ENCODE data around the gene TMEM252.

TMEM252 gene, protein sequence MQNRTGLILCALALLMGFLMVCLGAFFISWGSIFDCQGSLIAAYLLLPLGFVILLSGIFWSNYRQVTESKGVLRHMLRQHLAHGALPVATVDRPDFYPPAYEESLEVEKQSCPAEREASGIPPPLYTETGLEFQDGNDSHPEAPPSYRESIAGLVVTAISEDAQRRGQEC

DNA sequence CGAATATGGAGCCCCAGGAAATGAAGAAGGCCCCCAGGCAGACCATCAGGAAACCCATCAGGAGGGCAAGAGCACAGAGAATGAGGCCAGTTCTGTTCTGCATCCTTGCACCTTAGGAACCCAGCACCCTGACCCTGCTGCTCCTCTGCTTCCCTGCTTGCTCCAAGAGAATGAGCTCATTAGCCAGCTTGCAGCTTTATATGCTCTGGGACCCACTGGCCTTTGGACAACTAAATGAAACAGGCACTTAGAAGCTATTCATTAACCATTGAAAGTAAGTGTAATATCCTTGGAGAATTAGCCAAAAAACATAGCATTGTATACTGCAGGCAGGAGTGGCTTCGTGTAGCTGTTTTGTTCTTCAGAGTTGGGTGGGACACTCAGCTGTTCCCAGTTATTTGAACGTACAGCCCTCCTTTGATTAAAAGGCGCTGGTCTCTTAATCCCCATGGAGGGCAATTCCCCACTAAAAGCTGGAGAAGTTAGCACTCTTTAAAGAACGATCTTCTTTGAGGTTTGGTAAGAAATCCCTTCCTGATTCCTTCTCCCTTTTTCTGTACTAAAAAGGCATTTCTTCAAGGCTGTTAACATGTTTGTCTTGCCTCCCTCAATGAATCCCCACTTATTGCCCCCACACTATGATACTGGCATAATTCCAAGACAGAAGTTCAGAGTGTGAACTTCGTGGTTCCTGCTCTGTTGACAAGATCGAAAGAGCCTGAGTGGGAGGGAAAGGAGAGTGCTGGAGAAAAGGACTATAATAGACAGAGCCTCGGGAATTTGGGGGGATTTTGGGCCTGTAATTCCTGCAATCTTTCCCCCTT, at the start of gene TMEM252:
Gene TMEM252 (minus strand): TSS at position 172 of the 824 bp plus-strand sequence. CDS start 69 bp downstream, at position 103.
- DNase-seq (ENCODE audit: extremely low read depth in 1 of 2, low read depth in 1 of 2): no peak

DNA sequence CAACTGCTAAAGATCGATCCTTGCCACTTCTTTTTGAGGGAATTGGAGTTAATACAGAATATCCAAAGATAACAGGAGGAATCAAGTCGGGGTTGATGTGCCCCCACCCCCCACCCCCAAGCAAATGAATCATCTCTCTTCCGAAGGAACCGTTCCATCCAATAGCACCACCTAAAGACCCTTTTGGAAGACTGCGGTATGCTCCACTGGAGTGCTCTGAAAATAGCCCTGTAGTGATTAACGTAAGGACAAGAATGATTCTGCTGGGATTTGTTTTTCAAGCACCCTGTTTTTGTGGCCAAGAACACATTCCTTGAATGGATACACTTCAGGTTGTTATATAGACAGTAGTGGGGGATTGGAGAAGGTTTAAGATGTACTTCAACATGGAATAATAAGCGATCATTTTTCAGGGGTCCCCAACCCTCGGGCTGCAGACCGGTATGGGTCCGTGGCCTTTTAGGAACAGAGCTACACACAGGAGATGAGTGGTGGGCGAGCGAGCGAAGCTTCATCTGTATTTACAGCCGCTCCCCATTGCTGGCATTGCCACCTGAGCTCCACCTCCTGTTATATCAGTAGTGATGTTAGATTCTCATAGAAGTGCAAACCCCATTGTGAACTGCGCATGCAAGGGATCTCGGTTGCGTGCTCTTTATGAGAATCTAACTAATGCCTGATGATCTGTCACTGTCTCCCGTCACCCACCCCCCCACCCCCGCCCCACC, 44.5 kb upstream of the TMEM252 start:
- DNase-seq (ENCODE audit: extremely low read depth in 1 of 2, low read depth in 1 of 2): no peak

DNA sequence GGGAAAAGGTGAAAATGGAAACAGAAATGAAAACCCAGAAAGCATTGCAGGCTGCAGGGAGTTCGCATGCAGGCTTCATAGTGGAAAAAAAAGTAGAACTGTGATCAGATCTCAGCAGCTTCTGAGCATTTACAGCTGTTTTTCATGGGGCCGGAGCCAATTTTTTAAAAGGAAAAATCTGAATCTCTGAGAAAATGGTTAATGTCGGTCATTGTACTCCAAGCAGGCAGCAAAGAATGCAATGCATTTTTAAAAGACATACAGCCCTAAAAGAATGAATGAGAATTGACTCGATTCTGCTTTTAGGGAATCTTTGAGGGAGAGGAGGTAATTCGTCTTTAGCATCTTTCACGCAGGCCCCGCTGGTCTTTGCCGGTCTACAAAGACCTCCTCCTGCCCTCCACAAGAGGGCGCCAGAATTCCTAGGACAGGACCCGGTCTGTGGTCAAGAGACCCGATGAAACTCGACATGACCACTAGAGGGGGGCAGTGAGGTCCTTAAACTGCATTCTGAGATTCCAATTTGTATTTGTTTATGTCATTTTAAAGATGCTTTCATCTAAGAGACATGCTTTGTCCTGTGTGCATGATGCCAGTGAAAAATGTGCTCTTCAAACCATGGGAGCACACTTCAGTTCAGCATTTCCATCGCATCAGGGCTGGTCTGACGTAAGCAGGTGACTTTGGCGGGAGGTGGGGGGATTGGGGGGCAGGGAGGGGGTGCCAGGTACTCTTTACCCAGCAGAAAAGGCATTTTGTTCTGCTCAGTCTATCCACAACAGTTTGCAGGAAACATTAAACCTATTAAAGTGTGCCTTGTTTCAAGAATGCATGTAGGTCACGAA, 43.7 kb upstream of the TMEM252 start:
- DNase-seq (ENCODE audit: extremely low read depth in 1 of 2, low read depth in 1 of 2): peak; percentile 43 to 61

DNA sequence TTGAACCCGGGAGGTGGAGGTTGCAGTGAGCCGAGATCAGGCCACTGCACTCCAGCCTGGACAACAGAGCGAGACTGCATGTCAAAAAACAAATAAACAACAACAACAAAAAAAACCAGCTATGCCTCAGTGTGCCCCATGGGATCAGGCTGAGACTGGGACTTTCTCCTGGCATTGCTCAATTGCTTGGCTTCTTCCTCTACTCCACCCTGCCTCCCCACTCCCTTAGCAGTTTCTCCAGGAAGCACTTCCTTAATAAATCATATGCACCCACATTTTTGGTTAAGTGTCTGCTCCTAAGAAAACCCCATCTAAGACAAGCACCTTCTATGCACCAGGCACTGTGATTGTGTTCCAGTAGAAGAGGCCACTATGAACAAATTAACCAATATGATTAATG, 41.0 kb upstream of the TMEM252 start:
- DNase-seq (ENCODE audit: extremely low read depth in 1 of 2, low read depth in 1 of 2): no peak

DNA sequence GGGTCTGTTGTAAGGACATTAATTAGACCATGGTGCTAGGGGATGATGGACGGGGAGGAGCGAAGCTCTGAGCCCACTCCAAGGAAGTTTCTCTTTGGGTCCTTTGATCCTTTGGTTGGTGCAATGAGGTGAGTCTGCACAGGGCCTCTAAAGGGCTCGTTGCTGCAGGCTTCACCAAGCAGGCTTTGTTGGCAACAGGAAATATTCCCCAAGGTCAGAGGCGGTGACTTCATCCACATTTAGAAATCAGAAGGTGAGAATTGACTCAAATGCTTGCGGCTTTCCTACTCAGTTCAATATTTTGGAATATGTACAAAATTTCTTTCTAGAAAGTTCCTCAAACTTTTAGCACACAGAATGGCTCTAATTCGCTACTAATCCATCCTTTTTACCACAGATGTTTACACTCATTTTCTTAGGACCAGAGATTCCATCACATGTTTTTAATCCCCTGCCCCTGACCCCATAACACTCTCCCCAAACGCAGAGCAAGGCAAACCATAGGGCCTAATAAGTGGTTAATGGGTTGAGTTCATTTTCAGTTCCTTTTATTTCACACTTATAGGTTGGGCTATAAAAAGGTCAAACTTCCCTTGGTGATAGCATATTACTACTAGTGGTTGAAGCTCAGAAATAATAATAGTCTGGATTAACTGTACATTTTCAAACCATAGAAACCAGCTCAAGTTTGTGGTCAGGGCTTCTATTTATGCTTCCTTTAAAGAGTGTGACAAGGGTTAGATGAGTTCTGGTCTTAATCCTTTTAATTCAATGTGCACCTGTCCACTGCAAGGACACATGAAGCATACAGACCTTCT, 37.3 kb upstream of the TMEM252 start:
- no peak for DNase-seq (ENCODE audit: extremely low read depth in 1 of 2, low read depth in 1 of 2)

DNA sequence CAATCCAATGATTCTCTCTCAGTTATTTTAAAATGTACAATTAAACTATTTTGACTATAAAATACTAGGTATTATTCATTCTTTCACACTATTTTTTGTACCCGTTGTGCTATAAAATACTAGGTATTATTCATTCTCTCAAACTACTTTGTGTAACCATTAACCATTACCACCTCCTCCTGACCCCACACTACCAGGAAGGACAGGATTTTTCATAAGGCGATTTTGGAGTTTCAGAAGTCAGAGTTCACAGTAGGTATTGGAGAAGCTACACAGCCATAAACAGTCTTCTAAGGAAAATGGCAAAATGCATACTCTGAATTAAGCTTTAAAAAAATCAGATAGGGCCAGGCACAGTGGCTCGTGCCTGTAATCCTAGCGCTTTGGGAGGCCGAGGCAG, 35.1 kb upstream of the TMEM252 start:
- no peak for DNase-seq (ENCODE audit: extremely low read depth in 1 of 2, low read depth in 1 of 2)

DNA sequence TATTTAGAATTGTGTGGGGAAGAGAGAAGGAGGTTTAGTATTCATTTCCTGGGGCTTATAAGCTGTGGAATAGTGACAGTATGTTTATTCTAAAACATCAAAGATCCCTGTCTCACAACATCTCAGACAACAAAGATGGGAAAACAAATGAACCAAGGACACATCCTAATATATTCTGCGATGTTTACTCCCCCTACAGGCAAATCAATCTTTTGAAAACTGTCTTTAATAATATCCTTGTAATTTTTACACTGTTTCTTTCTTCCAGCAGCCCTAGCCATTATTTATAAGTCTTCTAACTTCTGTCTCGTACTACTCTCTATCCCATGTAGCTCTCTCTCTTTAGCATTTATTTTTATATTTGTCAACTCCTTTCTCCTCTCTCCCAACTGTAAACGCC, 33.5 kb upstream of the TMEM252 start:
- no peak for DNase-seq (ENCODE audit: extremely low read depth in 1 of 2, low read depth in 1 of 2)

DNA sequence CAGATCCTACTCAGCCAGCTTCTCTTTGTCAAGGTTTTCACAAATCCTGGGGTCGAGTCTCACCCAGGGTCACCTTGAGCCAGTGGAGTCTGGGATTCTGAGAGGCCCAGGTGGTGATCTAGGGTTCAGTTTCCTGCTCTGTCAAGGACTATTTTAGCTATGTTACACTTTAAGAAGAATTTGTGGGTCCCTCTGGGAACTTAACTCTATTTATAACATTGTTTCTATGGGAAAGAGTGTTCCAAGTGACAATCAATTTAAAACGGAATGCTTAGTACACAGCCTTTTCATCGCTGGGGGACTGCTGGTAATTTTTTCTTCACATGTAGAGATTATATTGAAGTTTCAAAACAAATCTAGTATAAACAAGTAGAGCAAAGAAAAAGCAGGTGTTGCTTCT, 26.9 kb upstream of the TMEM252 start:
- DNase-seq (ENCODE audit: extremely low read depth in 1 of 2, low read depth in 1 of 2): no peak

DNA sequence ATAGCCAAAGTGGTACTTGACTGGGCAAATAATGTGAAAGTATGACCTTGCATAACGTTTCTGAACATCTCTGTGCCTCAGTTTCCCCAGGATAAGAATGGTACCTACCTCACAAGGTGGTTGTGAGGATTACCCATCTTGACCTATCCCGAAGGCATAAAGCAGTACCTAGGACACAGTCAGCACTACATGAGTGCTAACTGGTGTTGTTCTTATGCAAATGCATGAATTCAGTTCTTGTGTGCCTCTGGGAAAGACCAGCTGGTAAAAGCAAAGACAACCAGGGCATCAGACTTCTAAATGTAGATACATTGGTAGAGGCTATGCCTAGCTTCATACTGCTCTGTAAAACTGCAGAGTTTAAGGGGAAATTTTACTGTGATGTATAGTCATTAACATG, 21.8 kb upstream of the TMEM252 start:
- DNase-seq (ENCODE audit: extremely low read depth in 1 of 2, low read depth in 1 of 2): no peak

DNA sequence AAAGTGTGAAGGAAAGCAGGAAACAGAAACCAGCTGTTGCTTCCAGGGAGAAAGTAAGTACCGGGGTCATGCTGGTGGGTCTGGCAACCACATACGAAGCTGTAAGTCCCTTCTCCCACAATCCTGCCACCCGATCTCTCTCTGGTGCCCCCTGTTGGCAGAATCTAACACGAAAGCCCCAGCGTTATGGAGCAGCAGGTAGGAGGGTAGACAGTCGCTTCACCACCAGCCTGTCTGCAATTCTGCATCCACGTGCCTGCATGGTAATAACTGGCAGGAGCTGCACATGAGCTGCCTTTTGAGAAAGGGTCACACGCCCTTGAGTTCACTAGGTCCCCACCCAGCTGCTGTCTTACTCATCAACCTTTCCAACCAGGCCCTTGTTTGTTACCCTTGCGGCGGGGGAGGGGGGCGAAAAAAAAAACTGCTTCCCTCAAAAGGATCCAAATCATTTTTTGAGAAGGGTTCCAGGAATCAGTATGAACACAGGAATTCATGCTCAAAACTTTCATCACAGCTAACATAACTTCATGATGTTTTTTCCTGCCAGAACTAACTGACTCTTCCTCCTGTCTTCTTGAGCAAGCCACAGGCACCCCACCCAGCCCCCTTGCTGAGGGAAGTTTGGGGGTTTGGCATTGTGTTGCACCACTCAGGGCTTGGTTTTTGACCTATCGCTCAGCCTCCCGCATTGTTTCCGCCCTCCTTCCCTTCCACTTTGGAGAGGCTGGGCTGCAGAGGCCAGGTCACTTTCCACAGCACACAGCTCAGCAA, 19.6 kb upstream of the TMEM252 start:
- peak; percentile 13 to 38 for DNase-seq (ENCODE audit: extremely low read depth in 1 of 2, low read depth in 1 of 2)

DNA sequence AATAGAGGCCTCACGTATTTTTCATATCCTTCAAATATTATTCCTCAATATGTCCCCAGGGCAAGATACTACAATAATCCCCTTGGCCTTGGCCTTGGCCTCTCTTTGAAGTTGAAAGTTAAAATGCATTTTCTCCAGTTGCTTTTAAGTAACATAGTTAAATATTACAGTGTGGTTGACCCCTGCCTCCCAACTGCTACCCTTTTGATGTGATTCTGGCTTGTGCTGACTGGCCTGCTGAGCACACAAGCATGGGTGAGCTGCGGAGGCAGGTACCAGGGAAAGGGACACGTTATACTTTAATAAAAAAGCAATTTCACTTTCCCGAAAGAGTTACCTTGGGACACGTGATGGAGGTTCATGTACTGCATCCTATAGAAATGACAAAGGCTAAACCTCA, 17.9 kb upstream of the TMEM252 start:
- no peak for DNase-seq (ENCODE audit: extremely low read depth in 1 of 2, low read depth in 1 of 2)

DNA sequence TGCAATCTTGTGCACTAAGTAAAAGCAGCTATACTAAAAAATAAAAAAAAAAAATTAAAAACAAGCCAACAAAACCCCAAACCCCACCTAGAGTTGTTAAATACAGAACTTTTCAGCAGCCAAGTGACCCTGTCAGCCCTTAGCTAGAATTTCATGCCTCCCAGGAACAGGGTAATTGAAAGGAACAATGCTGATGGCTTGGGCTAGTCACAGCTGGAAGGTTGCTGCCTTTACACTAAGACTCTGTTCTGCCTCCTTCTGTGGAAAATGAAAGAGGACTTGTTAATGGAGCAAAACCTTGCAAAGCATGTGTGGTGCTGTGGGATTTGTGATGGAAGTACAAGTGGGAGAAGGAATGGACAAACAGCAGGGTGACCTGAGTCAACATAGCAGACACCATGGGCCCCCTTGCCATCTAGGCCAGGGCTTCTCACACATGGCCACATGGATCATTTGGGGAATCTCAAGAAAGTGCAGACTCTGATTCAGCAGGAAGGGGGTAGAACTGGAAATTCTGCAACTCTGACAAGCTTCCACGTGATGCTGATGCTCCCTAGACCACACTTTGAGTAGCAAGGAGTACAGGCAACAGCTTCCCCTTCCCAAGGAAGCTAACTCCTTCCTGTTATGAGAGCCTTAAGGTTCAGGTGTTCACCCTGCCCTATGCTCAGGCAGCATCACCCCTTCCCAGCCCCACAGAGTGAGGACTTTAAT, 14.9 kb upstream of the TMEM252 start:
- no peak for DNase-seq (ENCODE audit: extremely low read depth in 1 of 2, low read depth in 1 of 2)

DNA sequence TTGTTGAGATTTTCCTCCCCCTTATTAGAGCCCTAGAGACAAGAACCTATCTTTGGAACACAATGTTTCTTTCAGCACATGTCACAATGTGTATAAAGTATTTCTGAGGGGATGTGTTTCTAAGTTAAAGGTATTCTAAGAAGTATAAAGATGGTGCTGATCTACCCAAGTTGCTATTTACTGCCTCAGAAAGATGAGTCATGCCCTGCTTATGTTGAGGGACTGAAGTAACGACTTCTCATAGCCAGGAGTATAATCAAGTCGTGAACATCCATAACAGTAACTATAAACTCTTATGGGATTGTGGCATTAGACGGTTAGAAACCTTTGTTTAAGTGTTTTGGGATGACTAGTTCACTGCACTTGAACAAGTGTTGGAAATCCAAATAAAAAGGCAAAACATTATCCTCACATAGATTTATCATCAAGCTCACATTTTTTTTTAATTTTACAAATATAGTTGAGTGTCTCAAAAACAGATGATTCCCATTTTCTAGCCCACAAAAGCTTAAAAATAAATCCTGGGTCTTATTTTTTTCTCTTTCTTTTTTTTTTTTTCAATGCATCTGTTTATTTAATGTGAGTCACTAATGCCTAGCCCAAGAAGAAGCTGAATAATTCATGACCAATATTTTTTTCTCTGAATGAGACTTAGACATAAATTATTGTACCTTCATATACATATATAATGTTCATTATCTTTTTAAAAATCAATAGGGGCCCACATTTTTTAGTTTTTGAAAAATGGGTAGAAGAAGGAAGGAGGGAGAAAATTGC, 12.2 kb upstream of the TMEM252 start:
- no peak for DNase-seq (ENCODE audit: extremely low read depth in 1 of 2, low read depth in 1 of 2)

DNA sequence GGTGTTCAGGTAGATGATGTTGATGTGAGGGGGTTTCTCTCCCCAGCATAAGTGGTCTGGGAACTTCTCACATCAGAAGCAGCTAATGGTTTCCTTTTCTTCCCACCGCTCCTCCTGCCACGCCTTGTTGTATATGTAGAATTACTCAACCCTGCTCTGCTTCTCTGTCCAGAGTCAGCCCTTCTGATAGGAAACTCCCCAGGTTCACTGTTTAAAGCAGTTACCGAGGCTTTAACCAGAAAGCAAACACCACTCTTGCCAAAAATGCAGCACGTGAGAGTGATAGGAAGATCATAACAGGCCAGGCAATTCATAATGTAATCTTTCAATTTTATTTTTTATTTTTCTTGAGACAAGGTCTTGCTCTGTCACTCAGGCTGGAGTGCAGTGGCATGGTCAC, 10.5 kb upstream of the TMEM252 start:
- no peak for DNase-seq (ENCODE audit: extremely low read depth in 1 of 2, low read depth in 1 of 2)

DNA sequence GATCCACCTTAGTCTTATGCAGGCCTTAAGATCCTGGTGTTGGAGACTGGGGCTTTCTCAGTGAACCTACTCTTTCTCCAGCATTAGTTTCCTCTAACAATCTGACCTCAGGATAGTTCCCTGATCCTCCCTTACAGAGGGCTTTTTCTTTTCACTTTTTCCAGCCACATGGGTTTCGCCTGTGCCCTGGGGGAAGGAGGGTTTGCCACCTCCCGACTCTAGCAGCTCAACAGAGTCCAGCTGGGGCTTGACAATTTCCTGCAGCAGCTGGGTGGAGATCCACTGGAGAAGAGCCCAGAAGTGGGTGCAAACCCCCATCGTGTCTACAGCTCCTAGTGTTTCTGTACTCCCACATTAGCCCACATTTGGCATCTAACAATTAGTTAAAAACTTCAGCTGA, 7.6 kb upstream of the TMEM252 start:
- DNase-seq (ENCODE audit: extremely low read depth in 1 of 2, low read depth in 1 of 2): no peak

DNA sequence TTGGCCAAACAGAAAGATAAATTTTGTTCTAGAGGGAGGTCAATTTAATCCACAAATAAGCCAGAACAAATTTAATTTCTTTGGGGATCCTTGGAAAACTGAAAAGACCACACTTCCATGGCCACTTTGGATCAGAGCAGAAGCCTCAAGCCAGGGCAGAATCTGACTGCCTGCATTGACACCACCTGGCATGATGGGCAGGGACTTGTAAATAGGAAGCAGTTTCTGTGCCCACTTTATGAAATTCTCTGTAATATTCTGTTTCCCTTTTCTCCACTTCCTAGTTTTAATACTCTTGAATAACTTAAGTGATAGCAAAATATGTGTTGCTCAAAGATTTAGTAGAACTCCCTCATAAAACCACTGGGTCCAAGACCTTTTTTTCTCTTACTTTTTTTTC, 6.7 kb upstream of the TMEM252 start:
- DNase-seq (ENCODE audit: extremely low read depth in 1 of 2, low read depth in 1 of 2): no peak

DNA sequence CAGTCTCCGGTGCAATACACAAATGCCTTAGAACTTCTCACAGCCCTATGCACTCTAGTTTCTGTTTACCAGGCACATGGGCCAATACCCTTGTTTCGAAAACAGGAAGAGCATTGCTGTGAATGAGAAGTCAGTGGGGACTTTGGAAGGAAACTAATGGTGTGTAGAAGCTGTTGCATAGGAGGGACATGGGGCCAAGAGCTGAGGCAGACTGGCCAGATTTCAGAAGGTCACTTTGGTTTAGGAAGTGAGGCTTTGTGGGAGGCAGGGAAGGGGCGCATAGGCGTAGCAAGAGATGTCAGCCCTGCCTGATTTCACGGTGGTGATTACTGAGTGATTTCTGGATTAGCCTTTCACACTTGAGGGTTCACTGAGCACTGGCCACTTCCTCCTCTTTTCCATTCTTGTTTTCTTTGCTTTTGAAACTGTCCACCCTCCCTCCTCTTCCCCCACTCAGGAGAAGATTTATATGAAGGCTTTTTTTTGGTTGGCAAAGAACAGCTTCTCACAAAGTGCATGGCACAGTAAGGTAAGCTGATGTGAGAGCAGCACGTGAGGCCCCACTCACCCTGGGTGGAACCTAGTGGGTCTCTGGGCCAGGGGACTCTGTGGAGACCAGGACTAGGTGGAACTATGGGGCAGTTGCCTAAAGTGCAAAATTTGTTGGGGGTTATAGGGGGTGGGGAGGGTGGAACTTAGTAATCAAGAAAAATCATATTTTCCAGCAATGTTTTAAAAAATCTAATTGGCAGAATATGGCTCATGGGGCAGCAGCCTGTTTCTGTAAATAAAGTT, 6.1 kb upstream of the TMEM252 start:
- no peak for DNase-seq (ENCODE audit: extremely low read depth in 1 of 2, low read depth in 1 of 2)
